KMS-11 (cell line): ENCODE measurements around the gene WIZ.

ENCODE experiments used
- H2AFZ ChIP-seq: fragments of 200-600 bp; sonication (generic); 2 replicates; pipeline ENCODE4 v1.6.1; 2016; ENCODE audit warnings: antibody characterized with exemption, mixed run types, low read depth
- H3K27ac ChIP-seq: fragments of 200-600 bp; sonication (generic); 2 replicates; pipeline ENCODE4 v1.6.1; 2016; ENCODE audit warnings: mild to moderate bottlenecking, mixed run types
- H3K27me3 ChIP-seq: fragments of 200-600 bp; sonication (generic); 2 replicates; pipeline ENCODE4 v1.6.1; 2017; ENCODE audit warnings: mild to moderate bottlenecking, low read depth, mixed run types, moderate library complexity; ENCODE audit not compliant: insufficient read depth
- H3K36me3 ChIP-seq: fragments of 200-600 bp; sonication (generic); 2 replicates; pipeline ENCODE4 v1.6.1; 2017; ENCODE audit warnings: mild to moderate bottlenecking, mixed run types; ENCODE audit not compliant: insufficient read depth
- H3K4me1 ChIP-seq: fragments of 200-600 bp; sonication (generic); 2 replicates; pipeline ENCODE4 v1.6.1; 2016; ENCODE audit warnings: mild to moderate bottlenecking, low read depth, mixed run types; ENCODE audit not compliant: poor library complexity, severe bottlenecking
- H3K4me2 ChIP-seq: fragments of 200-600 bp; sonication (generic); 2 replicates; pipeline ENCODE4 v1.7.0; 2016; ENCODE audit warnings: mild to moderate bottlenecking, mixed run types
- H3K4me3 ChIP-seq: fragments of 200-600 bp; sonication (generic); IDR thresholded peaks from 2 replicates; pipeline ENCODE4 v1.6.1; 2017; ENCODE audit warnings: low read depth, low read length, mixed read lengths; ENCODE audit not compliant: insufficient read depth
- H3K79me2 ChIP-seq: fragments of 200-600 bp; sonication (generic); 2 replicates; pipeline ENCODE4 v1.6.1; 2016; ENCODE audit warnings: low read depth, mixed run types; ENCODE audit not compliant: insufficient read depth
- H3K9ac ChIP-seq: fragments of 200-600 bp; sonication (generic); 2 replicates; pipeline ENCODE4 v1.6.1; 2016; ENCODE audit warnings: mild to moderate bottlenecking, mixed run types
- H4K20me1 ChIP-seq: fragments of 200-600 bp; sonication (generic); 2 replicates; pipeline ENCODE4 v1.6.1; 2016; ENCODE audit warnings: mild to moderate bottlenecking, mixed run types; ENCODE audit not compliant: insufficient read depth
- CTCF ChIP-seq: fragments of 200-600 bp; sonication (generic); conservative IDR thresholded peaks from 2 replicates; pipeline ENCODE4 v1.6.1; 2017; ENCODE audit warnings: low read depth, mild to moderate bottlenecking, antibody characterized with exemption, low read length, moderate library complexity, mixed read lengths

WIZ gene

GRCh38 chr19:15374796-15375440 lies 74.8 kb downstream of the WIZ start:
- H3K9ac ChIP-seq: no peak overlapping the region
- H3K36me3 ChIP-seq: no peaks in the 10 kb centered on the region; the same call in 1 of the 2 replicates
- no peak overlapping the region for H3K4me2 ChIP-seq
- no peak overlapping the region for H2AFZ ChIP-seq
- peaks cover 72% of the 10 kb centered on the region for H3K79me2 ChIP-seq
- H3K4me3 ChIP-seq: no peak overlapping the region
- TF ChIP-seq CTCF: no peak
- no peaks in the 10 kb centered on the region for H4K20me1 ChIP-seq
- H3K27me3 ChIP-seq: no peaks in the 10 kb centered on the region
- peaks cover 14% of the 10 kb centered on the region for H3K4me1 ChIP-seq
- no peak overlapping the region for H3K27ac ChIP-seq

- Histone ChIP-seq H3K36me3 (no peaks in the 10 kb centered on the region; the same call in 1 of the 2 replicates), H3K4me1 (peaks cover 14% of the 10 kb centered on the region), H3K27ac (no peak overlapping the region), H3K9ac (no peak overlapping the region), H3K79me2 (peaks cover 72% of the 10 kb centered on the region), H3K27me3 (no peaks in the 10 kb centered on the region), H3K4me2 (no peak overlapping the region), H4K20me1 (no peaks in the 10 kb centered on the region), H2AFZ (no peak overlapping the region), H3K4me3 (no peak overlapping the region)
- no peak for TF ChIP-seq CTCF
Measured at GRCh38 chr19:15374105-15374651, 75.6 kb downstream of the WIZ start.

- TF ChIP-seq CTCF: no peak
- Histone ChIP-seq H3K36me3 (no peaks in the 10 kb centered on the region; the same call in 1 of the 2 replicates), H3K27me3 (no peaks in the 10 kb centered on the region), H3K4me2 (no peak overlapping the region), H3K9ac (no peak overlapping the region), H3K4me3 (no peak overlapping the region), H3K79me2 (peaks cover 66% of the 10 kb centered on the region), H4K20me1 (no peaks in the 10 kb centered on the region), H2AFZ (no peak overlapping the region), H3K4me1 (peaks cover 14% of the 10 kb centered on the region), H3K27ac (no peak overlapping the region)
Measured at GRCh38 chr19:15373644-15374043, 76.1 kb downstream of the WIZ start.

- peaks cover 59% of the 10 kb centered on the region for H3K79me2 ChIP-seq
- peaks cover 19% of the 10 kb centered on the region for H3K4me1 ChIP-seq
- no peaks in the 10 kb centered on the region for H3K27me3 ChIP-seq
- no peak overlapping the region for H3K27ac ChIP-seq
- no peak overlapping the region for H3K4me3 ChIP-seq
- no peak overlapping the region for H3K9ac ChIP-seq
- no peaks in the 10 kb centered on the region for H4K20me1 ChIP-seq
- H3K4me2 ChIP-seq: no peak overlapping the region
- H2AFZ ChIP-seq: no peak overlapping the region
- TF ChIP-seq CTCF: no peak
- no peaks in the 10 kb centered on the region; the same call in 1 of the 2 replicates for H3K36me3 ChIP-seq
Measured at GRCh38 chr19:15372891-15373301, 76.9 kb downstream of the WIZ start.
